Hepatic stellate cell (primary cell): Measurements from ENCODE around the gene ATP13A3.

Experiments used
- DNase-seq: peaks from one replicate; pipeline ENCODE4 v3.0.0; 2011; ENCODE audit warnings: low spot score

Gene ATP13A3

GRCh38 chr3:194475138-194475932 is 11.5 kb downstream of the ATP13A3 start:
- no peak for DNase-seq

- no peak for DNase-seq
Observed at GRCh38 chr3:194474675-194475074, 12.1 kb downstream of the ATP13A3 start.

- DNase-seq: no peak
Observed at GRCh38 chr3:194472290-194472920, 14.4 kb downstream of the ATP13A3 start.

GRCh38 chr3:194471863-194472262 is 14.9 kb downstream of the ATP13A3 start:
- DNase-seq: no peak

- no peak for DNase-seq
Observed at GRCh38 chr3:194470615-194471014, 16.2 kb downstream of the ATP13A3 start.

GRCh38 chr3:194469977-194470376 is 16.8 kb downstream of the ATP13A3 start:
- no peak for DNase-seq

GRCh38 chr3:194468086-194468485 is 18.7 kb downstream of the ATP13A3 start:
- no peak for DNase-seq

- DNase-seq: no peak
Observed at GRCh38 chr3:194466761-194467356, 19.9 kb downstream of the ATP13A3 start.

- DNase-seq: no peak
Observed at GRCh38 chr3:194465920-194466570, 20.8 kb downstream of the ATP13A3 start.

GRCh38 chr3:194465246-194465645 is 21.6 kb downstream of the ATP13A3 start:
- DNase-seq: no peak

GRCh38 chr3:194464692-194465091 is 22.1 kb downstream of the ATP13A3 start:
- no peak for DNase-seq

- no peak for DNase-seq
Observed at GRCh38 chr3:194462936-194463335, 23.9 kb downstream of the ATP13A3 start.

- no peak for DNase-seq
Observed at GRCh38 chr3:194460566-194460965, 26.2 kb downstream of the ATP13A3 start.

- DNase-seq: no peak
Observed at GRCh38 chr3:194458131-194458530, 28.7 kb downstream of the ATP13A3 start.

GRCh38 chr3:194455481-194455880 is 31.3 kb downstream of the ATP13A3 start:
- DNase-seq: no peak

GRCh38 chr3:194450341-194450740 is 36.5 kb downstream of the ATP13A3 start:
- no peak for DNase-seq

- DNase-seq: no peak
Observed at GRCh38 chr3:194449913-194450312, 36.9 kb downstream of the ATP13A3 start.

- no peak for DNase-seq
Observed at GRCh38 chr3:194447657-194448056, 39.1 kb downstream of the ATP13A3 start.

- DNase-seq: no peak
Observed at GRCh38 chr3:194447161-194447560, 39.6 kb downstream of the ATP13A3 start.

GRCh38 chr3:194446754-194447153 is 40.0 kb downstream of the ATP13A3 start:
- no peak for DNase-seq

GRCh38 chr3:194446172-194446571 is 40.6 kb downstream of the ATP13A3 start:
- no peak for DNase-seq

GRCh38 chr3:194443901-194444300 is 42.9 kb downstream of the ATP13A3 start:
- no peak for DNase-seq

GRCh38 chr3:194440756-194441155 is 46.0 kb downstream of the ATP13A3 start:
- DNase-seq: no peak
